NT2/D1 (cell line): Measurements from ENCODE around the gene SCUBE2.
"Not testable (repeated sequence)": the region's sequence is repeated elsewhere in the genome, so short reads cannot be mapped to it uniquely, and the experiment has no call there.

Experiments
- DNase-seq: peaks from one replicate; pipeline ENCODE4 v3.0.0-alpha.2; 2011; ENCODE audit warnings: low read depth, low spot score
- H3K27me3 ChIP-seq: 2 replicates; pipeline ENCODE4 v1.6.0; 2011; ENCODE audit warnings: mild to moderate bottlenecking; ENCODE audit not compliant: insufficient read length, insufficient read depth
- H3K36me3 ChIP-seq: 2 replicates; pipeline ENCODE4 v1.6.1; 2011; ENCODE audit warnings: mild to moderate bottlenecking, low read length, mixed read lengths; ENCODE audit not compliant: insufficient read depth, insufficient read length
- H3K4me1 ChIP-seq: 2 replicates; pipeline ENCODE4 v1.5.1; 2011; ENCODE audit not compliant: insufficient read depth, insufficient read length
- H3K4me3 ChIP-seq: 2 replicates; pipeline ENCODE4 v1.5.1; 2011; ENCODE audit warnings: low read depth; ENCODE audit not compliant: insufficient read length
- H3K9ac ChIP-seq: 2 replicates; pipeline ENCODE4 v1.6.0; 2011; ENCODE audit warnings: low read depth; ENCODE audit not compliant: insufficient read length
- H3K9me3 ChIP-seq: 2 replicates; pipeline ENCODE4 v1.5.1; 2011; ENCODE audit warnings: mild to moderate bottlenecking, low read length; ENCODE audit not compliant: insufficient read depth
- SUZ12 ChIP-seq: IDR thresholded peaks from 2 replicates; pipeline ENCODE4 v1.6.1; 2011; ENCODE audit not compliant: insufficient read length, insufficient read depth; ENCODE audit errors: extremely low read depth
- YY1 ChIP-seq: IDR thresholded peaks from 2 replicates; pipeline ENCODE4 v1.6.1; 2011; ENCODE audit not compliant: insufficient read length, insufficient read depth
- ZNF274 ChIP-seq: IDR thresholded peaks from 2 replicates; pipeline ENCODE4 v1.6.1; 2011; ENCODE audit warnings: mild to moderate bottlenecking, low read depth, low read length

SCUBE2 gene

DNA sequence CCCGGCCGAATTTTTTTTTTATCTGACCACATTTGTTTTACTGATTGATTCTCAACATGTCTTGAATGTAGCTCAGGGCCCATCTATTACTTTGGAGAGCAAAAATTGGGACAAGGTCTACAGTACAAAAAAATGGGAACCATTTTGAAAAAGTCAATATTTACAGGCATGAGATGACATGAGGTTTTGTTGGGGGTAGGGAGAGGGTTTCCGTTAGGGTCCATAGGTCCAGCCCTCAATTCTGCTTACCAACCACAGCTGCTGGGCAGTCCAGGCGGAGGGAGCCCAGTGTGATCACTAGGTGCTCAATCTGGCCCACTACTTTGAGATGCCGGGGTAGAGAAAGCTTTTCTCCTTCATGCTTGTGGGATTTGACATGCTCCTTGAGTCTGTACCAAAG, 105.9 kb downstream of the SCUBE2 start:
- H3K36me3 ChIP-seq, result peaks cover 10% of the 10 kb centered on the region
- no peak for DNase-seq
- no peaks in the 10 kb centered on the region for H3K27me3 ChIP-seq
- no peaks in the 10 kb centered on the region for H3K9me3 ChIP-seq
- no peak overlapping the region for H3K4me3 ChIP-seq
- no peaks in the 10 kb centered on the region for H3K4me1 ChIP-seq
- TF ChIP-seq YY1 (no peak), SUZ12 (no peak), ZNF274 (no peak)
- no peak overlapping the region for H3K9ac ChIP-seq

DNA sequence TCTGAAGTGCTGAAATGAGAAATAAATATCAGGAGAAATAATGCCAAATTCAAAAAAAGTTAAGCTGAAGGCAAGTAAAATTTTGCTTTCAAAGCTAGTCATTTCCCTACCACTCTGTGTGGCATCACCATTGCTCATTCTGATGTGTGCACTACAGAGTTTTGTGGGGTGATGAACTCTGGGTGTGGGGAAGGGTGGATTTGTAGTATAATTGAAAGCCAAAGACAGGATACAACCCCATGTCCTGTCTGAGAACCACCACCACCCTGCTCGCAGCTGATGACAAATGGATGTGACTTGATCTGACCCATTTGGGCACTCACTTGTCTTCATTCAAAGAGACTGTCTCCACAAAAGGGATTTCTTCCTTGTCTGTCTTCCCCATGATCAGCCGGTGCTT, 107.8 kb downstream of the SCUBE2 start:
- H3K9me3 ChIP-seq, result no peaks in the 10 kb centered on the region
- H3K4me3 ChIP-seq, result no peak overlapping the region
- H3K27me3 ChIP-seq, result no peaks in the 10 kb centered on the region
- DNase-seq, result no peak
- no peak overlapping the region for H3K9ac ChIP-seq
- H3K36me3 ChIP-seq, result peaks cover 10% of the 10 kb centered on the region
- no peak for TF ChIP-seq SUZ12
- TF ChIP-seq YY1, result no peak
- no peak for TF ChIP-seq ZNF274
- H3K4me1 ChIP-seq, result no peaks in the 10 kb centered on the region

DNA sequence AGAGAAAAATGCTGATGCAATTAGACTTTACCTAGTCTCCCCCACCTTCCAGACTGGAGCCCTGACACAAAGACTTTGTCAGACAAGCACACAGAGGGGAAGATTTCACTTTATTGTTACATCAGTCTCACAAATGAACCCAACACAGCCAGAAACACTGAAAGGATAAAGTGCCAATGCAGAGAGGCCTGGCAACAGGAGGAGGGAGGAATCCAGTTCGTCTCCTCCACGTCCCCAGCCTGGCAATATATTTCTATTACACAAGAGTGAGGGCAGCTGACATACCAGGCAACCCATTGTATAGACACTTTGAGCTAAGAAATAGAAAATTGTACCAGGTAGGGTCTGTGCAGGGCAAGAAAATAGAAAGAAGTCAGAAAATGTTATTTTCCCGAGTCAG, 110.9 kb downstream of the SCUBE2 start:
- no peak overlapping the region for H3K4me3 ChIP-seq
- H3K9ac ChIP-seq, result no peak overlapping the region
- H3K36me3 ChIP-seq, result peaks cover 7% of the 10 kb centered on the region
- no peaks in the 10 kb centered on the region for H3K4me1 ChIP-seq
- no peaks in the 10 kb centered on the region for H3K9me3 ChIP-seq
- no peaks in the 10 kb centered on the region for H3K27me3 ChIP-seq
- DNase-seq, result no peak
- TF ChIP-seq SUZ12 (no peak), ZNF274 (no peak)

DNA sequence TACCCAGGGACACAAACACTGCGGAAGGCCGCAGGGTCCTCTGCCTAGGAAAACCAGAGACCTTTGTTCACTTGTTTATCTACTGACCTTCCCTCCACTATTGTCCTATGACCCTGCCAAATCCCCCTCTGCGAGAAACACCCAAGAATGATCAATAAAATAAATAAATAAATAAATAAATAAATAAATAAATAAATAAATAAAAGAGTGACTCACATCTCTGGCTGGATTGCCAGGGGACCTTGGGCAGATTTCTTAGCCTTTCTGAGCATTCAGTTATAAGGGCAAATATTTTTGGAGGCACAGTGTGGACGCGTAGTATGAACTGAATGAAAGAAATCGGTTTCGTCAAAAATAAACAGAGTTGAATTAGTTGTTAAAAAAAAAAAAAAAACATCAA, 112.0 kb downstream of the SCUBE2 start:
- not testable (repeated sequence) for H3K4me1 ChIP-seq, H3K27me3 ChIP-seq, H3K9me3 ChIP-seq, DNase-seq, H3K36me3 ChIP-seq, H3K4me3 ChIP-seq, H3K9ac ChIP-seq

DNA sequence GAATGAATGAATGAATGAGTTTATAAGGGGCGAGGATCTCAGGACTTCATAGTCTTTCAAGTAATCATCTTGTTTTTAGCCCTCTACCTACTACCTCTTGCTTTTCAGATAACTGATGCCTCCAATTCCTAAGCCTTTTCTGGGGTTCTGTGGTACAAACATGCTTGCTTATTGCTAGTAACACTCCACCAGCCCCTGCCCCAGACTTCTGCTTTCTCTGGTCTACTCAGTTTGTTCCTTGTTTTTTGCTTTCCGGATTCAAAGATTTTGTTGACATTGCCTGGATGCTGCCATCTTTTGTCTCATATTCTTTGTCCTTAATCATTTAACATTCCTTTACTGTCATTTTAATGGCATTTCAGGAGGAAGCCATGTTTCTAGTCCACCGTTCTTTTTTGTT, 118.3 kb downstream of the SCUBE2 start:
- H3K27me3 ChIP-seq, result no peaks in the 10 kb centered on the region
- H3K36me3 ChIP-seq, result no peaks in the 10 kb centered on the region
- H3K4me3 ChIP-seq, result no peak overlapping the region
- no peaks in the 10 kb centered on the region for H3K4me1 ChIP-seq
- DNase-seq, result no peak
- H3K9me3 ChIP-seq, result no peaks in the 10 kb centered on the region
- TF ChIP-seq SUZ12, result no peak
- TF ChIP-seq ZNF274, result no peak
- no peak overlapping the region for H3K9ac ChIP-seq

DNA sequence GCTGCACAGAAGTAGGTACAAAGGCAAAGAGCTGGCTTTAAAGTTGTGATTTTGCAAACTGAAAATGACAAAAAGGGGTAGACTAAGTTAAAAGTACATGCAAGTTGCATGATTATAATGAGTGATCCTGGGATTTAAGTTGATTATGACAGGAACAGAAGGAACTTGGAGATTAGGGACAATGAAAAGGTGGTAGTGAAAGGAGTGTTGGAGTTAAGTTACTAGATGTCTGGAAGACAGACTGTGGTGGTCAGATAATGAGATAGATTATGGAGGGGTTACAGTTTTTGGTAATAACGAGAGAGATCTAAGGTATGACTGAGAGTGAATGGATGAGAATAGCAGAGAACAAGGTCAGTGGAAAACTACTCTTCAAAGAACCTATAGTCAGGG, 119.5 kb downstream of the SCUBE2 start:
- DNase-seq, result no peak
- no peak overlapping the region for H3K4me3 ChIP-seq
- H3K9me3 ChIP-seq, result no peaks in the 10 kb centered on the region
- no peaks in the 10 kb centered on the region for H3K4me1 ChIP-seq
- no peaks in the 10 kb centered on the region for H3K27me3 ChIP-seq
- no peaks in the 10 kb centered on the region for H3K36me3 ChIP-seq
- H3K9ac ChIP-seq, result no peak overlapping the region
- no peak for TF ChIP-seq YY1
- no peak for TF ChIP-seq SUZ12
- no peak for TF ChIP-seq ZNF274

DNA sequence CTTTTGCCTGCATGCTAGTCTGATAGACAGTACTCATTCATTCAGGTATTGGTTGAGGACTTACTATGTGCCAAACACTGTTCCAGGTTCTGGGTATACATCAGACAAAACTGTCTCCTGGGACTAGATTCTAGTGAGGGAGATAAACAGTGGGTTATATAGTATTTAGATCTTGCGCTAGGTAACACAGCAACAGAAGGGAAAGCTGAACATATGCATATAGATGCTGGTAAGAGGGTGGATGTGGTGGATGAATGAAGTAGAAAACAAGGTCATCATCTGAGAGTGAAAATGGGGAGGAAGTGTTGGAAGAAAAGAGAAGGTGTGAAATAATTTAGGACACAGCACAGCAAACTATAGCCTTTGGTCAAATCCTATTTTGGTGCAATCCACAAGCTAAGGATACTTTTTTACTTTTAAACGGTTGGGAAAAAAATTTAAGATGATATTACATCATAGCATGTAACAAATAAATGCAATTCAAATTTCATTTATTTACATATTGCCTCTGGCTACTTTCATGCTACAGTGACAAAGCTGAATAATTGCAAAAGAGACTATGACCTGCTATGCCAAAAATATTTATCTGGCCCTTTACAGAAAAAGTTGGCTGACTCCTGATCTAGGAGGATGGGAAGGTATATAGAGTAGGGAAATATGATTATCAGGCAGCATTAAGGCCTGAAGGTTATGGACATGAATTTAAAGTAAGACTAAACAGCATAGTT, 120.0 kb downstream of the SCUBE2 start:
- Histone ChIP-seq H3K4me1 (no peaks in the 10 kb centered on the region), H3K27me3 (no peaks in the 10 kb centered on the region), H3K9me3 (no peaks in the 10 kb centered on the region), H3K4me3 (no peak overlapping the region), H3K9ac (no peak overlapping the region), H3K36me3 (no peaks in the 10 kb centered on the region)
- DNase-seq, result no peak
- TF ChIP-seq YY1 (no peak), ZNF274 (no peak), SUZ12 (no peak)
